HG03354 (cell line): ENCODE data around the gene KANSL1.

Experiments used
- ATAC-seq: cut with Tn5 transposase; IDR thresholded peaks from one replicate; pipeline ENCODE4 v1.9.1; 2021; ENCODE audit warnings: mild to moderate bottlenecking; ENCODE audit not compliant: unreplicated experiment, poor library complexity, severe bottlenecking

Gene KANSL1

GRCh38 chr17:45996282-45996937 is 196.8 kb downstream of the KANSL1 start:
- no peak for ATAC-seq

DNA sequence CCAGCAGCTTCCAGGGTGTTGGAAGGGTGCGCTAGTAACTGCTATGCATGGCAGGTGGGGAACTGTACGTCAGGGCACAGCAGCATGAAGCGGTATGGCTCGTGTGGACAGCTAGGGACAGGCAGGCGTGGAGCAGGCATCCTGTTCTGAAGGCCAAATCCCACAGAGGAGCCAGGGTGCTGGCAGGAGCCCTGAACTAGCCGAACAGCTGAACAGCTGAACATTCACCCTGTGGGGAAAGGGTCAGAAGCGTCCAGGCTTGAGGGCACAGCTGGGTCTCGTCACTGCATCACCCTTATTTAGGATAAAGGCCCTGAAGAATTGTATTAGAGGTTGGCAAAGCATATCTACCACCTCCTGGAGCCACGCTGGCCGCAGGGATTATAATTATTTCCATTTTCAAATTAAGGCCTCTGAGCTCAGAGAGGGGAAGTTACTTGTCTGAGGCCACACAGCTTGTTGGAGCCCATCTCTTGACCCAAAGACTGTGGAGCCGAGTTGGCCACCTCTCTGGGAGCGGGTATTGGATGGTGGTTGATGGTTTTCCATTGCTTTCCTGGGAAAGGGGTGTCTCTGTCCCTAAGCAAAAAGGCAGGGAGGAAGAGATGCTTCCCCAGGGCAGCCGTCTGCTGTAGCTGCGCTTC is 197.5 kb downstream of the KANSL1 start:
- no peak for ATAC-seq

- no peak for ATAC-seq
Observed at GRCh38 chr17:45994987-45995386, 198.2 kb downstream of the KANSL1 start.

DNA sequence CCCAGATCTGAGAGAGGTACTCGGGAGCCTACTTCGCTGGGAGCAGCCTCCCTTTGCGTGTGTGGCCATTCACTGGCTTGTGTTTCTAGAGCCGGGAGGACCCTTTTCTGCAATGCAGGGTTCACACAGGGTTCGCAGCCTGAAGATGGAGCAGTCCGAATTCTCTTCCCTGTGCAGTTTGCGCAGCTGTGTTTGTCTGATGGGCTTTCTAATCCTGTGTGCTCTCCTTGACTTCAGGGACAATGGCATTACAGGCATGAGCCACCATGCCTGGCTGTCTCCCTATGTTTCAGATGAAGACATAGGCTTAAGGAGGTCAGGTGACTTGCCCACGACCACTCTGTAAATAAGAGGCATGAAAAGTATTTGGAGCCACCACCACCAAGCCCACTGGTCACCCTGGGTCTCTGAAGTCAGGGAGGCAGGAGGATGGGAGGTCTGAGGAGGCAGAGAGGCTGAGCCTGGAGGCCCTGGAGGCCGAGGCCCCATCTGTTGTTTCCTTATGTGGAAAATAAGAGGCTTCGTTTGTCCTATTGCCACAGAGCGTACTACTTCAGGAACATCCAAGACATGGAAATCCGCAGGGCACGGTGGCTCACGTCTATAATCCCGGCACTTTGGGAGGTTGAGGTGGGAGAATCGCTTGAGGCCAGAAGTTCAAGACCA is 199.1 kb downstream of the KANSL1 start:
- ATAC-seq, result no peak

DNA sequence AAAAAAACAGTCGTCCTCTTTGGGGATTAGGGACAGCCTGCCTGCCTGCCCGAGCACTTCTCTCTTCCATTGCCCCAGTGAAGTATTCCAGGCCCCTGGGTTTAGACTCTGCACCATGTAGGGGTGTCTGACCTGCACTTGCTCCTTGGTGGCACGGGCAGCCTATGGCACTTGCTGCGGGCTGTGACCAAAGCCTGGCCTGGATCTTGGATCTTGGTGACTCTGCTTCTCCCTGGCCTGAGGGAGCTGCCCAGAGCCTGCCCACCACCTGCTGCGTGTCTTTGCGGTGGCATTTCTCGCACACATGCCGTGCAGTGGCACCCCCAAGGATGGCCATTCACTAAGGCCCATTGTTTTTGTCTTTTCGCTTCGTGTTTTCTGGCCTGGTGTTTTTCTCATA is 200.3 kb downstream of the KANSL1 start:
- no peak for ATAC-seq

GRCh38 chr17:45992175-45992574 is 201.1 kb downstream of the KANSL1 start:
- no peak for ATAC-seq

GRCh38 chr17:45991341-45991740 is 201.9 kb downstream of the KANSL1 start:
- ATAC-seq, result no peak

- no peak for ATAC-seq
Observed at GRCh38 chr17:45990886-45991285, 202.3 kb downstream of the KANSL1 start.

DNA sequence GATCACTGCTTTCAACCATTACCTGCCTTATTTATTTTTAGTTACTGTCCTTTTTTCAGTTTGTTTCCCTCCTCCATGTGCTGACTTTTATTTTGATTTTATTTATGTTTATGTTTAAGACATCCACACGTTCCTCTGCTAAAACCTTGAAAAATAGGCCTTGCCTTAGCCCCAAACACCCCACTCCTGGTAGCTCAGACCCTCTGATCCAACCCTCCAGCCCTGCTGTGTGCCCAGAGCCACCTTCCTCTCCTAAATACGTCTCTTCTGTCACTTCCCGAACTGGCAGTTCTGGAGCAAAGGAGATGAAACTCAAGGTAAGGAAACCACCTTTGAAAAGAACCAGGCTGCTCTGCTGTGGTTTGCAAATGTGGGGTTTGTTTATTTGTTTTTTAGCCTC is 203.5 kb downstream of the KANSL1 start:
- ATAC-seq, result no peak

- ATAC-seq, result no peak
Observed at GRCh38 chr17:45987706-45988105, 205.5 kb downstream of the KANSL1 start.

DNA sequence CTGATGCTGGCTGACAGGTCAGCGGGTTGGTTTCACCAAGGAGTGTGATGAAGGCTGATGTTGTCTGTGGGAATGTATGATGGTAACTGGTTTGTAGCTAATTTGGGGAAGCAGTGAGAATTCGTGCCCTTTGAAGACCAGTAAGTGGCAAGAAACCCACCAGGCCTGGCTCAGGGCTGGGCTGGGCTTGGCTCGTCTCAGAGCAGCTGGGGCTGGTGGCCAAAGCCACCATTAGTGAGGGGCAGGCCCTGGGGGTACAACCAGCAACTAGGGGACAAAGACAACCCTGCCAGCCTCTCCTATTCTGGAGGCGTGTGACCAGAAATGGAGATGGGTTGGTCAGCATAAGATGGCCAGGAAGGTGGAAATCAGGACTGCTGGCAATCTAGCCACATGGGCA is 207.2 kb downstream of the KANSL1 start:
- no peak for ATAC-seq

GRCh38 chr17:45985447-45985846 is 207.8 kb downstream of the KANSL1 start:
- no peak for ATAC-seq

- ATAC-seq, result no peak
Observed at GRCh38 chr17:45984368-45984767, 208.9 kb downstream of the KANSL1 start.

DNA sequence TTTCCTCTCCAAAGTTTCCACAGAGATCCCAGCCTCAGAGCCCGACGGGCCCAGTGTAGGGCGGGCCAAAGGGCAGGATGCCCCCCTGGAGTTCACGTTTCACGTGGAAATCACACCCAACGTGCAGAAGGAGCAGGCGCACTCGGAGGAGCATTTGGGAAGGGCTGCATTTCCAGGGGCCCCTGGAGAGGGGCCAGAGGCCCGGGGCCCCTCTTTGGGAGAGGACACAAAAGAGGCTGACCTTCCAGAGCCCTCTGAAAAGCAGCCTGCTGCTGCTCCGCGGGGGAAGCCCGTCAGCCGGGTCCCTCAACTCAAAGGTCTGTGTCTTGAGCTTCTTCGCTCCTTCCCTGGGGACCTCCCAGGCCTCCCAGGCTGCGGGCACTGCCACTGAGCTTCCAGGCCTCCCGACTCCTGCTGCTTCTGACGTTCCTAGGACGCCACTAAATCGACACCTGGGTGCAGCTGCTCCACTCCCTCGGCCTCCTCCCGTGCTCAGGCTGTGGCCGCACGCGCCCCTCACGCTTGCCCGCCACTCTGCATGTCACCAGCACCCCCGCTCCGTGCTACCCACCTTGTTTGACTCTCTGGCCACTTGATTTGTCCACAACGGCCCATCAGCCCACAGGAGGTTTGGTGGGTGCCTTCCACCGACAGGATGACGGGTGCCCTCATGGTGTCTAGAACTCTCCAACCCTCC is 209.5 kb downstream of the KANSL1 start:
- ATAC-seq, result no peak

GRCh38 chr17:45982791-45983613 is 210.2 kb downstream of the KANSL1 start:
- ATAC-seq, result no peak

GRCh38 chr17:45981306-45981705 is 211.9 kb downstream of the KANSL1 start:
- no peak for ATAC-seq

DNA sequence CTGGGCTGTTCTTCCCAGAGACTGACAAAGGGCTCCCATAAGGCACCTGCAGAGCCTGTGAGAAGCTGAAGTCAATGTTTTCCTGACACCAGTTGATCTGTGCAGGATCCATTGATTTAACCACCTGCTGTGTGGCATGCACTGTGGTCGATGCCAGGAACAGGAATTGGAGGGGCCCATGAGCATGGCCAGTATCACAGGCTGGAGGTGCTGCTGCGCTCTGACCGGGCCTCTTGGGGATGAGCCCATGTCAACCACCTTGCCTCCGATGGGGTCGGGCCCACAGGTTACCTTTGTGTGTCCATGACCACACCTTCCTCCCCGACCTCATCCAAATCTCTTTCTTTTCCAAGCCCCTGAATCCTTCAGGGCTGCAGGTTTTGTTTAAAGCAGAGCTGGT is 212.4 kb downstream of the KANSL1 start:
- no peak for ATAC-seq
